Naive thymus-derived CD4-positive, alpha-beta T cell (primary cell): Measurements from ENCODE around the gene AHI1. TPM values are rescaled to one million over a fixed set of nuclear protein-coding genes. Genes with fewer than 3 reads are reported as not detected.

Experiments
- ATAC-seq: fragments of 150-1000 bp; cut with Tn5 transposase; 2 replicates; pipeline ENCODE4 v1.10.0; 2021; ENCODE audit warnings: mild to moderate bottlenecking, moderate library complexity
- CTCF ChIA-PET: fragments of 350-600 bp; sonication (Branson Sonifier 250); formaldehyde crosslinking; loops from one replicate; lab custom pipeline; 2021; ENCODE audit warnings: antibody characterized with exemption; lab: Charles Lee
- POLR2A ChIA-PET: fragments of 350-600 bp; sonication (Branson Sonifier 250); formaldehyde crosslinking; loops from one replicate; lab custom pipeline; 2021; ENCODE audit warnings: antibody characterized with exemption, inconsistent platforms; lab: Charles Lee
- DNase-seq, 9 donors: peaks; one replicate each; pipeline versions ENCODE4 v3.0.0 to v3.0.0-alpha.2; 2020 to 2022; ENCODE audit warnings: mixed read lengths in 1 of 9
- H3K27ac ChIP-seq: one replicate; pipeline ENCODE4 v1.7.0; 2013; ENCODE audit warnings: mild to moderate bottlenecking, low read depth, low read length, moderate library complexity
- H3K27me3 ChIP-seq, 2 donors: one replicate each; pipeline ENCODE4 v1.7.0; 2013; ENCODE audit warnings: low read length in 2 of 2, mild to moderate bottlenecking in 2 of 2, moderate library complexity in 2 of 2; ENCODE audit not compliant: control insufficient read depth in 2 of 2, insufficient read depth in 2 of 2
- H3K36me3 ChIP-seq, 3 experiments: 1 replicate in 2 of 3; 2 replicates in 1 of 3; pipeline ENCODE4 v1.7.0; 2013; ENCODE audit warnings: low read length in 3 of 3, mild to moderate bottlenecking in 3 of 3, moderate library complexity in 1 of 3; ENCODE audit not compliant: insufficient read depth in 3 of 3, control insufficient read depth in 2 of 3
- H3K4me1 ChIP-seq, 2 donors: one replicate each; pipeline ENCODE4 v1.7.0; 2013; ENCODE audit warnings: low read length in 2 of 2, mild to moderate bottlenecking in 2 of 2, moderate library complexity in 1 of 2; ENCODE audit not compliant: control insufficient read depth in 2 of 2, insufficient read depth in 2 of 2
- H3K4me3 ChIP-seq: 2 replicates; pipeline ENCODE4 v1.7.0; 2013; ENCODE audit warnings: mild to moderate bottlenecking, low read length
- H3K9me3 ChIP-seq, 3 experiments: 1 replicate in 2 of 3; 2 replicates in 1 of 3; pipeline ENCODE4 v1.7.0; 2013; ENCODE audit warnings: low read length in 3 of 3; ENCODE audit not compliant: control insufficient read depth in 2 of 3
- H3K27ac Mint-ChIP-seq, 9 donors: one replicate each; pipeline ENCODE4 v1.8.0; 2020 to 2022; ENCODE audit warnings: mixed read lengths in 9 of 9, mild to moderate bottlenecking in 8 of 9, moderate library complexity in 5 of 9, inconsistent platforms in 2 of 9
- H3K27me3 Mint-ChIP-seq, 5 donors: one replicate each; pipeline ENCODE4 v1.8.0; 2021 to 2022; ENCODE audit warnings: mixed read lengths in 5 of 5, mild to moderate bottlenecking in 1 of 5
- H3K36me3 Mint-ChIP-seq, 5 donors: one replicate each; pipeline ENCODE4 v1.8.0; 2020 to 2022; ENCODE audit warnings: mixed read lengths in 5 of 5, mild to moderate bottlenecking in 3 of 5, inconsistent platforms in 1 of 5
- H3K4me1 Mint-ChIP-seq, 7 donors: one replicate each; pipeline ENCODE4 v1.8.0; 2020 to 2022; ENCODE audit warnings: mixed read lengths in 7 of 7, mild to moderate bottlenecking in 3 of 7, inconsistent platforms in 1 of 7
- H3K4me3 Mint-ChIP-seq, 10 donors: one replicate each; pipeline ENCODE4 v1.8.0; 2020 to 2022; ENCODE audit warnings: mild to moderate bottlenecking in 10 of 10, mixed read lengths in 10 of 10, moderate library complexity in 6 of 10, inconsistent platforms in 2 of 10
- H3K9me3 Mint-ChIP-seq, 11 donors: one replicate each; pipeline ENCODE4 v1.8.0; 2020 to 2022; ENCODE audit warnings: mixed read lengths in 11 of 11, mild to moderate bottlenecking in 4 of 11, inconsistent platforms in 1 of 11, moderate library complexity in 1 of 11
- intact Hi-C, 2 donors: fragments of 100-400 bp; cut with micrococcal nuclease; formaldehyde crosslinking; loops; one replicate each; pipeline ENCODE4 v1.15.1; 2023
- polyA plus RNA-seq, 2 donors: library from polyadenylated mRNA; unstranded; fragments of 300-500 nt; fragmentation: Illumina TruSeq; gene quantifications; one replicate each; pipeline ENCODE4 v1.2.3, GENCODE V29; 2021
- total RNA-seq, 6 experiments: library from RNA in 5 of 6; stranded (reverse) in 5 of 6; gene quantifications; 1 replicate in 5 of 6; 2 replicates in 1 of 6; pipeline ENCODE4 v1.2.3 and lab custom pipeline; 2021 to 2026

Gene AHI1
- total and polyA plus RNA-seq, 7 experiments from 2014 or later: 1.9 to 31.3 (median 13.3) TPM

DNA sequence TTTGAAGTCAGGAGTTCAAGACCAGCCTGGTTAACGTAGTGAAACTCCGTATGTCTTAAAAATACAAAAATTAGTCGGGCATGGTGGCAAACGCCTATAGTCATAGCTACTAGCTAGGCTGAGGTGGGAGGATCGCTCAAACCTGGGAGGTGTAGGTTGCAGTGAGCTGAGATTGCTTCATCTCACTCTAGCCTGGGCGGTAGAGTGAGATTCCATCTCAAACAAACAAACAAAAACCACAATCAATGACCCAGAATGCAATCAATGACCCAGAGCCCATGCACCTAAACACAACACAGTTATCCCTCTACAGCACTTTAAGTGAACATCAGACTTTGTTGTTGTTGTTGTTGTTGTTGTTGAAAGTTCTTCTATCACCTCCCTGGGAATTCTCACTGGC is 238.6 kb downstream of the AHI1 start:
- Mint-ChIP-seq H3K27ac (no peak overlapping the region), H3K9me3 (no peaks in the 10 kb centered on the region), H3K4me3 (no peak overlapping the region), H3K4me1 (peaks cover 0 to 4% (median 0%) of the 10 kb centered on the region in 7 donors), H3K27me3 (peaks cover 0 to 10% (median 7%) of the 10 kb centered on the region in 5 donors), H3K36me3 (no peaks in the 10 kb centered on the region)
- H3K9me3 ChIP-seq: no peaks in the 10 kb centered on the region
- ChIA-PET CTCF (interaction anchor here (1.0 to 1.9 kb wide), 2 partner anchors 9 to 115 kb away, joined by 3 to 7 read pairs; no protein-coding TSS in a partner anchor), POLR2A (no interaction called here)
- no peak for ATAC-seq
- intact Hi-C loops: no loop called here
- no peak for DNase-seq
- no peaks in the 10 kb centered on the region for H3K27me3 ChIP-seq
- H3K4me1 ChIP-seq: no peaks in the 10 kb centered on the region
- no peak overlapping the region for H3K4me3 ChIP-seq
- H3K36me3 ChIP-seq: no peaks in the 10 kb centered on the region
- H3K27ac ChIP-seq: no peak overlapping the region

DNA sequence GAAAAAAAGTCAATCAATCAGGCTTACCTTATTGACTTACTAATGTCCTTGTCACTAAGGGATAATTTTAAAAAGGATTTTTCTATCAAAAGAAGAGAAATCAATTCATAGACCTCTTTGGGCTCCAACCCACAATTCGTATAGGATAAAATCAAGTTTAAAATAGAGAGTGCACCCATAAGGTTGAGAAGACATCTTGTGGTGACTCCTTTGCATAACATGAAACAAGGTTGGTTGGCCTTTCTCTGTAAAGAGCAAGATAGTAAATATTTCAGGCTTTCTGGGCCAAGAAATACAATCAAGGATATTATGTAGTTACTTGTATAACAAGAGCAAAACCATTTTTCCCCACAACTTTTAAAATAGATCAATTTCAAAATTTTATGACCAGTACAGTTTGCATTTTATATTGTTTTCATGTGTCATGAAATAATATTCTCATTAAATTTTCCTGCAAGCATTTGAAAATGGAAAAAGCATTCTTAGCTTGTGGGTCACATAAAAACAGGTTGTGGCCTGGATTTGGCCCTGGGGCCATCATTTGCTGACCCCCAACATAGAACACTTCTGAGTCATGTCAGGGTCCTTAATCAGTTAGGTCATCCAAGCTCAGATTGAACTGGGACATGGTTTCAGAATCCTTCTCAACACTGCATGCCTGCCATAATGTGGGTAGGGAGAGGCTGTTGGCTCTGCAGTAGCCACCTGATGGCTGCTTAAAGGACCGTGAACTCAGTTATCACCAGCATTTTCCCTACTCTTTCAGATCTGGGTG is 239.7 kb downstream of the AHI1 start:
- intact Hi-C loops: loop anchor here (1.0 kb wide), 1 partner anchor 113 kb away; no protein-coding TSS in a partner anchor
- H3K27ac Mint-ChIP-seq: no peak overlapping the region
- CTCF ChIA-PET: interaction anchor here (1.0 to 1.9 kb wide), 2 partner anchors 8 to 114 kb away, joined by 3 to 7 read pairs; no protein-coding TSS in a partner anchor

DNA sequence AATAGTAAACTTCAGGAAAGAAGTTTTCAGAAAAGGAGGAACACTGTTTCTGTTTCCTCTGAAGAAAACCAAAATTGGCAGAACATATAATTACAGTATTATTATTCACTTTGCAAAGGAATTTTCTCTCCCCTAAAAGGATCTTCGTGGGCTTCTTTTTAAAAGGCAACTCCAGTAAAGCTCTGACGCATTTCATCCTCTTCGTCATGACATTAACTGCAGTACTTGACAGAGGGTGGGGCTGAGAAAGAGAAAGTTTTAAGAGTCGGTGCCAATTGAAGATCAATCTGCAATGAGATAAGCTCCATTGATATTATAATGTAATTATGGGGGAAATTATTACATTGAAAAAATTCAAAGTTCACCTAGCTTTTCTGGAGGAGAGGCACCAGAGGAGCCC is 240.7 kb downstream of the AHI1 start:
- Histone ChIP-seq H3K27ac (no peak overlapping the region), H3K36me3 (no peaks in the 10 kb centered on the region), H3K27me3 (no peaks in the 10 kb centered on the region), H3K9me3 (no peaks in the 10 kb centered on the region), H3K4me3 (no peak overlapping the region), H3K4me1 (no peaks in the 10 kb centered on the region)
- H3K9me3 Mint-ChIP-seq: no peaks in the 10 kb centered on the region
- H3K36me3 Mint-ChIP-seq: no peaks in the 10 kb centered on the region
- peaks cover 0 to 10% (median 7%) of the 10 kb centered on the region in 5 donors for H3K27me3 Mint-ChIP-seq
- DNase-seq (no peak), ATAC-seq (no peak)
- no peak overlapping the region for H3K27ac Mint-ChIP-seq
- H3K4me1 Mint-ChIP-seq: peaks cover 0 to 4% (median 0%) of the 10 kb centered on the region in 7 donors
- ChIA-PET CTCF (interaction anchor here (1.9 kb wide), 1 partner anchor 113 kb away, joined by 7 read pairs; no protein-coding TSS in a partner anchor), POLR2A (no interaction called here)
- intact Hi-C loops: loop anchor here (1.0 kb wide), 1 partner anchor 112 kb away; no protein-coding TSS in a partner anchor
- no peak overlapping the region for H3K4me3 Mint-ChIP-seq

More for the DNA sequence above, 239.7 kb downstream of the AHI1 start:
- no peak overlapping the region for H3K4me3 Mint-ChIP-seq
- DNase-seq (peak in 3 of 9 donors; percentile 4 to 24 (median 12)), ATAC-seq (no peak)
- Histone ChIP-seq H3K4me1 (no peaks in the 10 kb centered on the region), H3K27me3 (no peaks in the 10 kb centered on the region), H3K27ac (no peak overlapping the region), H3K36me3 (no peaks in the 10 kb centered on the region), H3K9me3 (no peaks in the 10 kb centered on the region), H3K4me3 (no peak overlapping the region)
- POLR2A ChIA-PET: no interaction called here
- no peaks in the 10 kb centered on the region for H3K36me3 Mint-ChIP-seq
- no peaks in the 10 kb centered on the region for H3K9me3 Mint-ChIP-seq
- H3K4me1 Mint-ChIP-seq: peaks cover 0 to 4% (median 0%) of the 10 kb centered on the region in 7 donors
- peaks cover 0 to 10% (median 7%) of the 10 kb centered on the region in 5 donors for H3K27me3 Mint-ChIP-seq

DNA sequence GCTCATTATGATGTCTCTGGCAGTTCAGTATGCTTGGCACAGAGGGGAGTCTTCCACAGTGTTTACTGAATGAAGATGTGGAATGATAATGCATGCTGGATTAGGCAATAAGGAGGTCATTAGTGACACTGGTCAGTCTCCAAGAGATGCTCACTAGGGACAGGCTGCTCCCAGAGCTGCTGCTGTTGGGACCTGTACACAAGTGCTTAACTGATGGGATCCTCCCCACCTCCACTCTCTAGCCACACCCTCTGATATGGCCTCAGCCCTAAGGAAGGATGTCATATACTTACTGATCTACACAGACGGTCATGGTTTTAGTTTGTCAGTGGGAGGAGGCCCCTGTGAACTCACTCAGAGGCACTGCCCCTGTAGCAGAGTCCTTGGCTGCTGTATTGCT is 243.1 kb downstream of the AHI1 start:
- no peaks in the 10 kb centered on the region for H3K27me3 ChIP-seq
- no peak overlapping the region for H3K4me3 ChIP-seq
- no peak for ATAC-seq
- H3K36me3 Mint-ChIP-seq: no peaks in the 10 kb centered on the region
- POLR2A ChIA-PET: no interaction called here
- H3K36me3 ChIP-seq: no peaks in the 10 kb centered on the region
- no peaks in the 10 kb centered on the region for H3K4me1 ChIP-seq
- peaks cover 0 to 8% (median under 1%) of the 10 kb centered on the region in 5 donors for H3K27me3 Mint-ChIP-seq
- intact Hi-C loops: no loop called here
- no peak overlapping the region for H3K27ac Mint-ChIP-seq
- no peak for DNase-seq
- no peaks in the 10 kb centered on the region for H3K9me3 Mint-ChIP-seq
- CTCF ChIA-PET: no interaction called here
- H3K27ac ChIP-seq: no peak overlapping the region
- no peaks in the 10 kb centered on the region for H3K9me3 ChIP-seq
- peaks cover 0 to 4% (median 0%) of the 10 kb centered on the region in 7 donors for H3K4me1 Mint-ChIP-seq
- no peak overlapping the region for H3K4me3 Mint-ChIP-seq

GRCh38 chr6:135251498-135252441 is 245.8 kb downstream of the AHI1 start:
- Mint-ChIP-seq H3K36me3 (no peaks in the 10 kb centered on the region), H3K9me3 (no peaks in the 10 kb centered on the region), H3K27me3 (peaks cover 0 to 8% (median 0%) of the 10 kb centered on the region in 5 donors), H3K27ac (no peak overlapping the region), H3K4me3 (no peak overlapping the region), H3K4me1 (peaks cover 0 to 4% (median 0%) of the 10 kb centered on the region in 7 donors)
- intact Hi-C loops: no loop called here
- POLR2A ChIA-PET: no interaction called here
- CTCF ChIA-PET: interaction anchor here (1.0 kb wide), 1 partner anchor 749 kb away, joined by 3 read pairs; no protein-coding TSS in a partner anchor
- Histone ChIP-seq H3K36me3 (no peaks in the 10 kb centered on the region), H3K4me3 (no peak overlapping the region), H3K27ac (no peak overlapping the region), H3K4me1 (no peaks in the 10 kb centered on the region), H3K9me3 (no peaks in the 10 kb centered on the region), H3K27me3 (no peaks in the 10 kb centered on the region)
- no peak for ATAC-seq
- DNase-seq: no peak

DNA sequence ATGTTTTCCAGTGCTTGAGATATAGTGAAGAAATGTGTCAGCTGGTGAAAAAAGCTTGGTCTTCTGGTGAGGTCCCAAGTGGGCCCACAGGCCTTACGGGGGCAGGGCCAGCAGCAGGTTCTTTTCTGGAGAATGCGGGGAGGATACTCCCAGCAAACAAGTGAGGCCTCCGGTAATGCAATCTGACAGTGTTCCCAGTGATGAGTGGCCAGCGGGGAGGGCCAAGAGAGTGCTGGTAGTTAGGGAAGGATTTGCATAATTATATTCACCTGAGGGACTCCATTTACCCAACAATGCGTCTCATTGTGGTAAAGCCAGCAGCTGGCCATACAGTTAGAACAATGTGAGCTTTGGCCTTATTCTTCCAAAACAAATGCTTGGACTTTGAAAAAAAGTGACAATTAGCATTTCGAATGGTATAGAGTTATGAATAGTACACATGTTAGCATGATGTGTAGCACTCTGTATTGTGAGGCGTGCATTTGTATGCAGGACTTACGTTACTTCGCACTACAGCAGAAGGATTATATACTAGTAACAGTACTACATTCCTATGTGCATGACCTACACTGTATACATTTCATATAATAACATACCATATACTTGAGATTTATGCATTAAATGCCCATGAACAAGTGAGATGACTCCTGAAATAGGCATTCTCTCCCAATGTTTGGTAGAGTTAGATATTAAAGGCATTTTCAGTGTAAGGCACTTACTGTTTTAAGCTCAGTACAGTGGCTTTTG is 246.6 kb downstream of the AHI1 start:
- Histone ChIP-seq H3K27ac (no peak overlapping the region), H3K36me3 (no peaks in the 10 kb centered on the region), H3K27me3 (no peaks in the 10 kb centered on the region), H3K9me3 (no peaks in the 10 kb centered on the region), H3K4me3 (no peak overlapping the region), H3K4me1 (no peaks in the 10 kb centered on the region)
- H3K4me1 Mint-ChIP-seq: peaks cover 0 to 4% (median 0%) of the 10 kb centered on the region in 7 donors
- H3K36me3 Mint-ChIP-seq: no peaks in the 10 kb centered on the region
- no peak overlapping the region for H3K4me3 Mint-ChIP-seq
- DNase-seq (no peak), ATAC-seq (no peak)
- H3K27ac Mint-ChIP-seq: no peak overlapping the region
- intact Hi-C loops: no loop called here
- POLR2A ChIA-PET: interaction anchor here (0.6 kb wide), 1 partner anchor 281 kb away, joined by 3 read pairs; no protein-coding TSS in a partner anchor
- no peaks in the 10 kb centered on the region for H3K9me3 Mint-ChIP-seq
- H3K27me3 Mint-ChIP-seq: peaks cover 0 to 8% (median 0%) of the 10 kb centered on the region in 5 donors
- CTCF ChIA-PET: interaction anchor here (1.0 to 1.1 kb wide), 2 partner anchors 7 to 748 kb away, joined by 3 read pairs; no protein-coding TSS in a partner anchor
